Heart left ventricle (tissue), 16 donors: Measurements from ENCODE around the gene ZNF860. TPM values are rescaled to one million over a fixed set of nuclear protein-coding genes. Genes with fewer than 3 reads are reported as not detected.

Experiments
- ATAC-seq, 4 donors: fragments of 200-7000 bp; cut with Tn5 transposase; one replicate each; pipeline ENCODE4 v1.9.1; 2020 to 2022; ENCODE audit warnings: moderate library complexity in 4 of 4, mild to moderate bottlenecking in 3 of 4, moderate number of reproducible peaks in 1 of 4
- DNase-seq, 5 donors: peaks; one replicate each; pipeline ENCODE4 v3.0.0-alpha.2; 2020
- H3K27ac ChIP-seq, 12 donors: fragments of 200-600 bp; sonication (generic) in 4 of 12; one replicate each; pipeline versions ENCODE4 v1.5.0 to v1.8.0; 2016 to 2022; ENCODE audit warnings: mild to moderate bottlenecking in 2 of 12
- H3K27me3 ChIP-seq, 9 donors: fragments of 200-600 bp; sonication (generic) in 2 of 9; one replicate each; pipeline versions ENCODE4 v1.5.1 to v1.8.0; 2016 to 2022; ENCODE audit warnings: mild to moderate bottlenecking in 3 of 9
- H3K36me3 ChIP-seq, 9 donors: fragments of 200-600 bp; sonication (generic) in 2 of 9; one replicate each; pipeline versions ENCODE4 v1.5.0 to v1.8.0; 2018 to 2022; ENCODE audit warnings: mild to moderate bottlenecking in 2 of 9
- H3K4me1 ChIP-seq, 12 donors: fragments of 200-600 bp; sonication (generic) in 4 of 12; one replicate each; pipeline versions ENCODE4 v1.5.0 to v1.8.0; 2016 to 2022; ENCODE audit warnings: mild to moderate bottlenecking in 3 of 12
- H3K4me3 ChIP-seq, 12 donors: fragments of 200-600 bp; sonication (generic) in 4 of 12; one replicate each; pipeline versions ENCODE4 v1.5.0 to v1.8.0; 2017 to 2022; ENCODE audit warnings: mild to moderate bottlenecking in 9 of 12, moderate library complexity in 4 of 12
- H3K9me3 ChIP-seq, 12 donors: fragments of 200-600 bp; sonication (generic) in 4 of 12; one replicate each; pipeline versions ENCODE4 v1.5.0 to v1.8.0; 2016 to 2022; ENCODE audit warnings: mild to moderate bottlenecking in 1 of 12
- CTCF ChIP-seq, 12 donors: fragments of 200-600 bp; sonication (generic) in 4 of 12; IDR thresholded peaks; one replicate each; pipeline versions ENCODE4 v1.5.0 to v1.8.0; 2018 to 2022; ENCODE audit warnings: antibody characterized with exemption in 12 of 12, mild to moderate bottlenecking in 5 of 12
- POLR2A ChIP-seq, 2 donors: fragments of 450-650 bp; IDR thresholded peaks; one replicate each; pipeline ENCODE4 v1.6.1; 2017; ENCODE audit warnings: antibody characterized with exemption in 2 of 2, mild to moderate bottlenecking in 2 of 2, moderate library complexity in 2 of 2
- WGBS, 4 donors: extraction: QIAGEN DNeasy Blood & Tissue Kit in 2 of 4; methylation state at CpG; one replicate each; pipeline versions ENCODE4 v1.1.5 to v1.1.7; 2013 to 2018; 5-methylcytosine and 5-hydroxymethylcytosine counted together
- intact Hi-C, 10 donors: fragments of 100-400 bp; cut with DNase I; formaldehyde crosslinking; loops; one replicate each; pipeline versions ENCODE4 v1.11.1 to v1.14.2; 2022
- polyA plus RNA-seq, 2 donors: library from polyadenylated mRNA; stranded (reverse); fragments of 200-250 nt; gene quantifications; one replicate each; pipeline ENCODE4 v1.2.3, GENCODE V29; 2013
- total RNA-seq, 9 donors: library from RNA; depleted of rRNA in 2 of 9; stranded (reverse); fragments of >200 nt in 2 of 9; fragmentation: NEBNext Ultra II Directional in 3 of 9; extraction: Animal tissue kit (Norgen Biotek cat#: 25700) in 3 of 9; gene quantifications; one replicate each; pipeline versions ENCODE4 v1.1.0 to v1.2.4, GENCODE V29; 2016 to 2023
- donor health status: ischemic (EF 13 %, LVEDD 7.1; RV severe dilation, severe dysfunction).
- donor health status: healthy with polysubstance abuse.
- donor health status: DM: no; HTN: yes; CAD: no.
- donor health status: DM: no; HTN: no; CAD: no.
- donor health status: ischemic (EF 25% LVEDD 6.9; RV normal size, moderate dysfunction).
- donor health status: ischemic (EF 25% LVEDD 5.7; RV mildly dilated, moderate dysfunction).
- donor health status: healthy.
- donor health status: DM: yes; HTN: yes; CAD: no.
- donor health status: ischemic (EF 35%, LVEDD 5.7; RV mildly dilated, moderate dysfunction).
- donor health status: nonischemic (EF 11% LVEDD 7.7; RV severe dilation, severe dysfunction).
- donor health status: DM: yes; HTN: yes; CAD: no.
- donor health status: PGD.
- donor health status: ischemic (EF 29% LVEDD 5.4; RV normal size, mild dysfunction).
- donor health status: nonischemic (EF 23%, LVEDD 6.1; RV moderate dilation, normal function).

The ZNF860 gene
- total and polyA plus RNA-seq, 11 donors, result 0.08 to 0.53 (median 0.14) TPM; not detected in 4

- no peaks in the 10 kb centered on the region for H3K9me3 ChIP-seq
- WGBS, 4 donors, result 78 to 90% (median 85%) methylated on average over 6 of the region's 6 CpGs
- intact Hi-C loops, result no loop called here
- no peak overlapping the region for H3K4me3 ChIP-seq
- no peaks in the 10 kb centered on the region for H3K36me3 ChIP-seq
- H3K27me3 ChIP-seq, result no peaks in the 10 kb centered on the region
- TF ChIP-seq POLR2A (IDR thresholded peaks at IDR 0.05) (no peak), CTCF (IDR thresholded peaks at IDR 0.05) (no peak)
- no peaks in the 10 kb centered on the region for H3K4me1 ChIP-seq
- no peak overlapping the region for H3K27ac ChIP-seq
- ATAC-seq (no peak), DNase-seq (no peak)
Observed at GRCh38 chr3:32026593-32026992, 45.0 kb downstream of the ZNF860 start.

GRCh38 chr3:32037932-32038267, 56.4 kb downstream of the ZNF860 start:
- no peak overlapping the region for H3K27ac ChIP-seq
- intact Hi-C loops, result loop anchor here in 1 of 10 donors (5.0 kb wide), 1 partner anchor 99 kb away; no protein-coding TSS in a partner anchor

DNA sequence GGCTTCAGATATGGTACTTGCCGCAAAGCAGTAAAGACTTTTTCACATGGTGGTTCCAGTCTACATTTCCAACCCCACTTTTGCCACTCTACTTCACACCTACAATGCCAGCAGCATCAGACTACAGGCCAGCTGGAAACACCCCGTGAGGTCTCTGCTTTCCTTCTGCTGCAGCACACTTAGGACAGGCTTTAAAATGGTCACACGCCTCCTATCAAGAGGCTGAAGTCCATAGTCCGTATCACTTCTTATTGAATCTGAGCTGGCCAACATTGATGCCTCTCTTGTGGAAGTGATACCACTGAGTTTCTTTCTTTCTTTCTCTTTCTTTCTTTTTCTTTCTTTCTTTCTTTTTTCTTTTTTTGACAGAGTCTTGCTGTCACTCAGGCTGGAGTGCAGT, 59.8 kb downstream of the ZNF860 start:
- WGBS, 4 donors, result 81 to 90% (median 82%) methylated on average over 4 of the region's 4 CpGs
- Histone ChIP-seq H3K36me3 (no peaks in the 10 kb centered on the region), H3K4me3 (no peak overlapping the region), H3K27me3 (no peaks in the 10 kb centered on the region), H3K4me1 (peaks cover 0 to 28% (median 15%) of the 10 kb centered on the region in 12 donors), H3K27ac (no peak overlapping the region), H3K9me3 (peaks cover 0 to 20% (median 5%) of the 10 kb centered on the region in 12 donors)
- TF ChIP-seq CTCF (IDR thresholded peaks at IDR 0.05), result no peak
- intact Hi-C loops, result loop anchor here in 1 of 10 donors (10.0 kb wide), 1 partner anchor 63 kb away; the partner anchor contains the start of gene GPD1L
- no peak for DNase-seq
- ATAC-seq, result no peak

More at GRCh38 chr3:32037932-32038267, 56.4 kb downstream of the ZNF860 start:
- DNase-seq (no peak), ATAC-seq (no peak)
- WGBS, 4 donors, result 73 to 82% (median 77%) methylated on average over 3 of the region's 3 CpGs
- no peak overlapping the region for H3K4me3 ChIP-seq
- peaks cover 0 to 8% (median 0%) of the 10 kb centered on the region in 12 donors for H3K4me1 ChIP-seq
- peaks cover 0 to 13% (median 3%) of the 10 kb centered on the region in 12 donors for H3K9me3 ChIP-seq
- TF ChIP-seq POLR2A (IDR thresholded peaks at IDR 0.05) (no peak), CTCF (IDR thresholded peaks at IDR 0.05) (no peak)
- H3K36me3 ChIP-seq, result no peaks in the 10 kb centered on the region
- no peaks in the 10 kb centered on the region for H3K27me3 ChIP-seq

Other genes with a start within 250 kb of the ZNF860 start
- 10 to 100 TPM in 1 of 9 donors, 1 to 10 TPM in 8; 2.5 to 12.7 (median 5.5) TPM for gene OSBPL10, start 488 bp upstream of the ZNF860 start, total RNA-seq
- 1 to 10 TPM; 1.3 to 2.1 TPM for gene OSBPL10, start 488 bp upstream of the ZNF860 start, polyA plus RNA-seq
- gene GPD1L, start 124.9 kb downstream of the ZNF860 start, total RNA-seq, result 100 to 1,000 TPM; 123 to 340 (median 173) TPM
- gene GPD1L, start 124.9 kb downstream of the ZNF860 start, polyA plus RNA-seq, result 100 to 1,000 TPM in 1 of 2 donors, 10 to 100 TPM in 1; 97.4 to 120 TPM